ENCODE results near the gene PARL. TPM values are rescaled to one million over a fixed set of nuclear protein-coding genes. Genes with fewer than 3 reads are reported as not detected.

Gene PARL
- total and polyA plus RNA-seq, 9 of the 15 experiments (the other 6 are each of a cell fraction or from before 2014, with no cell fraction given): 39.5 to 82.4 (median 57.4) TPM

DNA sequence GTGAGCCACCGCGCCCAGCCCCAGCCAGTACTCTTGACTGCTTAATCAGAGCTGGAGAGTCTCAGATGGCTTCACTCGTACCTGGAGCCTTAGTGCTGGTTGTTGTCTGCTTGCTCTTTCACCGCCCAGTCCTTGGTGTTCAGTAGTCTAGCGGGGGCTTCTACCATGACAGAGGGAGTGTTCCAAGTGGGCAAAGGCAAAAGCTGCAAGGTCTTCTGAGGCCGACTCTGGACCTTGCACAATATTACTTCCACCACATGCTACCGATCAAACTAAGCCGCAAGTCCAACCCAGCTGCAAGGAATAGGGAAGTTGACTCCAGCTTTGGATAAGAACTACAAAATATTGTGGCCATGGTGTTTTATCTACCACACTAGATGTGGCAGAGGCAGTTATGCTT is 6.6 kb downstream of the PARL start (continued):
- TF ChIP-seq ZBTB11 (CRISPR knock-in tag; IDR thresholded peaks at IDR 0.05) (no peak), MYC (IDR thresholded peaks at IDR 0.05; ENCODE audit: low read depth, low read length) (peak; percentile 66), MYC (CRISPR knock-in tag; IDR thresholded peaks at IDR 0.05; ENCODE audit: borderline replicate concordance, low read depth) (no peak), ZNF143 (CRISPR knock-in tag; IDR thresholded peaks at IDR 0.05) (no peak), ADNP (tag; IDR thresholded peaks at IDR 0.05) (no peak), GABPB1 (CRISPR knock-in tag; IDR thresholded peaks at IDR 0.05) (peak; percentile 39; the same call in 1 of the 2 replicates), ZNF766 (CRISPR knock-in tag; conservative IDR thresholded peaks at IDR 0.05) (no peak), DEAF1 (CRISPR knock-in tag; IDR thresholded peaks at IDR 0.05) (no peak), NCOA6 (IDR thresholded peaks at IDR 0.05) (no peak), RFX5 (IDR thresholded peaks at IDR 0.05; ENCODE audit: low read depth, low read length) (no peak), CEBPG (CRISPR knock-in tag; IDR thresholded peaks at IDR 0.05) (peak; percentile 92), CEBPG (tag; conservative IDR thresholded peaks at IDR 0.05 in 1 of 2, IDR thresholded peaks at IDR 0.05 in 1 of 2) (peak; percentile 69 to 87)
- TF ChIP-seq, protein P1, sequence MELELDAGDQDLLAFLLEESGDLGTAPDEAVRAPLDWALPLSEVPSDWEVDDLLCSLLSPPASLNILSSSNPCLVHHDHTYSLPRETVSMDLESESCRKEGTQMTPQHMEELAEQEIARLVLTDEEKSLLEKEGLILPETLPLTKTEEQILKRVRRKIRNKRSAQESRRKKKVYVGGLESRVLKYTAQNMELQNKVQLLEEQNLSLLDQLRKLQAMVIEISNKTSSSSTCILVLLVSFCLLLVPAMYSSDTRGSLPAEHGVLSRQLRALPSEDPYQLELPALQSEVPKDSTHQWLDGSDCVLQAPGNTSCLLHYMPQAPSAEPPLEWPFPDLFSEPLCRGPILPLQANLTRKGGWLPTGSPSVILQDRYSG (tag; conservative IDR thresholded peaks at IDR 0.05; ENCODE audit: low read depth): no peak
- TF ChIP-seq, protein P2, sequence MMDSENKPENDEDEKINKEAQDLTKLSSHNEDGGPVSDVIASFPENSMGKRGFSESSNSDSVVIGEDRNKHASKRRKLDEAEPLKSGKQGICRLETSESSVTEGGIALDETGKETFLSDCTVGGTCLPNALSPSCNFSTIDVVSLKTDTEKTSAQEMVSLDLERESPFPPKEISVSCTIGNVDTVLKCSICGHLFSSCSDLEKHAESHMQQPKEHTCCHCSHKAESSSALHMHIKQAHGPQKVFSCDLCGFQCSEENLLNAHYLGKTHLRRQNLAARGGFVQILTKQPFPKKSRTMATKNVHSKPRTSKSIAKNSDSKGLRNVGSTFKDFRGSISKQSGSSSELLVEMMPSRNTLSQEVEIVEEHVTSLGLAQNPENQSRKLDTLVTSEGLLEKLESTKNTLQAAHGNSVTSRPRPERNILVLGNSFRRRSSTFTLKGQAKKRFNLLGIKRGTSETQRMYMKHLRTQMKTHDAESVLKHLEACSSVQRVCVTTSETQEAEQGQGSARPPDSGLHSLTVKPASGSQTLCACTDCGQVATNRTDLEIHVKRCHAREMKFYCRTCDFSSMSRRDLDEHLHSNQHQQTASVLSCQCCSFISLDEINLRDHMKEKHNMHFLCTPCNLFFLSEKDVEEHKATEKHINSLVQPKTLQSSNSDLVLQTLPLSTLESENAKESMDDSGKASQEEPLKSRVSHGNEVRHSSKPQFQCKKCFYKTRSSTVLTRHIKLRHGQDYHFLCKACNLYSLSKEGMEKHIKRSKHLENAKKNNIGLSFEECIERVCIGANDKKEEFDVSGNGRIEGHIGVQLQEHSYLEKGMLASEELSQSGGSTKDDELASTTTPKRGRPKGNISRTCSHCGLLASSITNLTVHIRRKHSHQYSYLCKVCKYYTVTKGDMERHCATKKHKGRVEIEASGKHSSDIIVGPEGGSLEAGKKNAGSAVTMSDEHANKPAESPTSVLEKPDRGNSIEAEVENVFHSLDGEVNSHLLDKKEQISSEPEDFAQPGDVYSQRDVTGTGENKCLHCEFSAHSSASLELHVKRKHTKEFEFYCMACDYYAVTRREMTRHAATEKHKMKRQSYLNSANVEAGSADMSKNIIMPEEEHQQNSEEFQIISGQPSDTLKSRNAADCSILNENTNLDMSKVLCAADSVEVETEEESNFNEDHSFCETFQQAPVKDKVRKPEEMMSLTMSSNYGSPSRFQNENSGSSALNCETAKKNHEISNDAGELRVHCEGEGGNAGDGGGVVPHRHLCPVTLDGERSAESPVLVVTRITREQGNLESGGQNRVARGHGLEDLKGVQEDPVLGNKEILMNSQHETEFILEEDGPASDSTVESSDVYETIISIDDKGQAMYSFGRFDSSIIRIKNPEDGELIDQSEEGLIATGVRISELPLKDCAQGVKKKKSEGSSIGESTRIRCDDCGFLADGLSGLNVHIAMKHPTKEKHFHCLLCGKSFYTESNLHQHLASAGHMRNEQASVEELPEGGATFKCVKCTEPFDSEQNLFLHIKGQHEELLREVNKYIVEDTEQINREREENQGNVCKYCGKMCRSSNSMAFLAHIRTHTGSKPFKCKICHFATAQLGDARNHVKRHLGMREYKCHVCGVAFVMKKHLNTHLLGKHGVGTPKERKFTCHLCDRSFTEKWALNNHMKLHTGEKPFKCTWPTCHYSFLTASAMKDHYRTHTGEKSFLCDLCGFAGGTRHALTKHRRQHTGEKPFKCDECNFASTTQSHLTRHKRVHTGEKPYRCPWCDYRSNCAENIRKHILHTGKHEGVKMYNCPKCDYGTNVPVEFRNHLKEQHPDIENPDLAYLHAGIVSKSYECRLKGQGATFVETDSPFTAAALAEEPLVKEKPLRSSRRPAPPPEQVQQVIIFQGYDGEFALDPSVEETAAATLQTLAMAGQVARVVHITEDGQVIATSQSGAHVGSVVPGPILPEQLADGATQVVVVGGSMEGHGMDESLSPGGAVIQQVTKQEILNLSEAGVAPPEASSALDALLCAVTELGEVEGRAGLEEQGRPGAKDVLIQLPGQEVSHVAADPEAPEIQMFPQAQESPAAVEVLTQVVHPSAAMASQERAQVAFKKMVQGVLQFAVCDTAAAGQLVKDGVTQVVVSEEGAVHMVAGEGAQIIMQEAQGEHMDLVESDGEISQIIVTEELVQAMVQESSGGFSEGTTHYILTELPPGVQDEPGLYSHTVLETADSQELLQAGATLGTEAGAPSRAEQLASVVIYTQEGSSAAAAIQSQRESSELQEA (IDR thresholded peaks at IDR 0.05; ENCODE audit: low read depth): no peak
